ENCODE results near the gene GRXCR2.

The GRXCR2 gene

DNA sequence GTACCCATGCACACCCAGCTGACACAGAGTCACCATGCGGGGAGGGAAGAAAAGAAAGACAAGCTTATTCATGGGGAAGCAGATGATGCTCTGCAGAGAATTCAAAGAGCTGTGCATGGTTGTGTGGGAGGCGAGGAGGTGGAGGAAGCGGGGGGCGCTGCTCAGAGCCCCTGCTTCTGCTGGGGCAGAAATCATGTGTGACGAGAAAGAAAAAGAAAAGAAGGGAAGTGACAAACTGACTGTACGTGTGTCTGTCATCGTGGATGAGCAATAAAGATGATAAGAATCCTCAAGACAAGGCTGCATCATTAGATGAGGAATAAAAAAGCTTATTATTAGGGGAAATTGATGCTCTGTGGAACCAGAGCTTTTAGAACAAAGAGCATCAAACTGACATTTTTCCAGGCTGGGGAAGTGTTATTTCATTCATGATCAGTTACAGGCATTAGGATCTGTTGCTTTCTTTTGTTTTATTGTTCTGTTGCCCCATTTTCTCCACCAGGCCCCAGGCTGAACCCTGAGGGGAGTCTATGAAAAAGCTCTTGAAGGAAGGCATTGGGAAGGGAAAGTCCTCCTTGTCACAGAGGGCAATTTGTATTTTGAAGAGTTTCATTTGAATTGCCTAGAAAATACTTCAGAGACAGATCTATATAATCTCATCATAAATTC is 43.3 kb upstream of the GRXCR2 start:
- DNase-seq (ENCODE audit: extremely low read depth, low read depth), result no peak
- TF ChIP-seq, protein P1, sequence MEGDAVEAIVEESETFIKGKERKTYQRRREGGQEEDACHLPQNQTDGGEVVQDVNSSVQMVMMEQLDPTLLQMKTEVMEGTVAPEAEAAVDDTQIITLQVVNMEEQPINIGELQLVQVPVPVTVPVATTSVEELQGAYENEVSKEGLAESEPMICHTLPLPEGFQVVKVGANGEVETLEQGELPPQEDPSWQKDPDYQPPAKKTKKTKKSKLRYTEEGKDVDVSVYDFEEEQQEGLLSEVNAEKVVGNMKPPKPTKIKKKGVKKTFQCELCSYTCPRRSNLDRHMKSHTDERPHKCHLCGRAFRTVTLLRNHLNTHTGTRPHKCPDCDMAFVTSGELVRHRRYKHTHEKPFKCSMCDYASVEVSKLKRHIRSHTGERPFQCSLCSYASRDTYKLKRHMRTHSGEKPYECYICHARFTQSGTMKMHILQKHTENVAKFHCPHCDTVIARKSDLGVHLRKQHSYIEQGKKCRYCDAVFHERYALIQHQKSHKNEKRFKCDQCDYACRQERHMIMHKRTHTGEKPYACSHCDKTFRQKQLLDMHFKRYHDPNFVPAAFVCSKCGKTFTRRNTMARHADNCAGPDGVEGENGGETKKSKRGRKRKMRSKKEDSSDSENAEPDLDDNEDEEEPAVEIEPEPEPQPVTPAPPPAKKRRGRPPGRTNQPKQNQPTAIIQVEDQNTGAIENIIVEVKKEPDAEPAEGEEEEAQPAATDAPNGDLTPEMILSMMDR (IDR thresholded peaks at IDR 0.05; ENCODE audit: low read depth, low read length), result no peak

DNA sequence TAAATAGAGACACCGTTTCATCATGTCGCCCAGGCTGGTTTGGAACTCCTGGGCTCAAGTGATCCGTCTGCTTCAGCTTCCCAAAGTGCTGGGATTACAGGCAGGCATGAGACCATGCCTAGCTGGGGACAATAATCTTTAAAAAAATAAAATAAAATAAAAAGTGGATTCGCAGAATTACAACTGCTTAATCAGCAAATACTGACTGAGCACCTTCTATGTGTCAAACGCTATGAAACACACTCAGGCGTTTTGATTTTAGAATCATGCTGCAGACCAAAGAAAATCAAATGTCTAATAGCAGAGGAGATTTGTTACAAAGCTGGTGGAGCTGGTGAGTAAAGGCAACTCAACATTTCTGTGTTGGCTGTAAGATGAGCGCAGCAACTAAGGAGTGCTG is 40.9 kb upstream of the GRXCR2 start:
- no peak for DNase-seq (ENCODE audit: extremely low read depth, low read depth)
- TF ChIP-seq, protein P1 (IDR thresholded peaks at IDR 0.05; ENCODE audit: low read depth, low read length), result no peak

DNA sequence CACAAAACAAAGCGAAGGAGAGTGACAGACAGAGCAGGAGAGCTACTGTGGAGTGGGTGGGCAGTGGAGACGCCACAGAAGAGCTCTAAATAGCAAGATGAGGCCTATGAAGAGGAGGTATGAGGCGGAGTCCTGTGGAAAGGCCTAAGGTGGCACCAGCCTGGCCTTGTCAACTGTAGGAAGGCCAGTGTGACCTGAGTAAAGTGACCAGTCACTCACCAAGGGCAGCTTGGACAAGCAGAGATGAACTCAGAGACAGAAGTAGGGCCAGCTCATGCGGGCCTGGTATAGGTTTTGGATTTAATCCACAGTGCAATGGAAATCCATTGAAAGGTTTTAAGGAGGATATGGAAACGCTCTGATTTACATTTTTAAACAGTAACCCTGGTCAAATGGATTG is 39.8 kb upstream of the GRXCR2 start:
- TF ChIP-seq, protein P1 (IDR thresholded peaks at IDR 0.05; ENCODE audit: low read depth, low read length), result no peak
- DNase-seq (ENCODE audit: extremely low read depth, low read depth), result no peak

DNA sequence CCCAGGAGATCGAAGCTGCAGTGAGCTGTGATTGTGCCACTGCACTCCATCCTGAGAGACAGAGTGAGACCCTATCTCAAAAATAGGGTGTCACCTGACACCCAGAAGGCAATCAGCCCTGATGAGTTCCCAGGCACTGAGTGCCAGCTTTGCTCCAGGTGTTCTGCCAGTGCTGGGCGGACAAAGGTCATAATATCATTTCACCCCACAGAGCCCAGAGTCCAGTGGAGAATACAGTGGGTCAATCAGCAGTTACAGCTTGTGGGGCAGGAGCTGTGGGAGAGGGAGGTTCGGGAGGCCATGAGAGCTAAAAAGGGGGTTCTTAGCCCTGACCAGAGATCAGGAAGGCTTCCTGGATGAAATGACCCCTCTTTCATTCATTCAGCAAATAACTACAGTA is 39.2 kb upstream of the GRXCR2 start:
- TF ChIP-seq, protein P1 (IDR thresholded peaks at IDR 0.05; ENCODE audit: low read depth, low read length), result no peak
- no peak for DNase-seq (ENCODE audit: extremely low read depth, low read depth)

DNA sequence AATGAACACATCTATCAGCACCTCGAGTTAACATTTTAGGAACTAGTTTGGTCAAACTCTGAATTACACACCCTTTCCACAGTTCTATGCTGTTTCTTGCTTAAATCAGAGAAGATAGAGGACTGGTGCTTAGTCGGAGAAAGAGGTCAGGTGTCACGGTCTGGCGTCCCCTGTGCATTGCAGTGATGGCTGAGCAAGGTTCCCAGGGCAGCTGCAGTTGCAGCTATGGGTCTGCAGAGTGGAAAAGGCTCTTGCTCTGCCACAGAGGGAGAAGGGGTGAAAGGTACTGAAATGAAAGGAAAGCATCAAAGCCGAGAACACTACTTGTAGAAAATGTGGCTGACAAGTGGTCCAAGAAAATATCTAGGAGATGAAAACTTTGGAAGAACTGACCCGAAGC is 38.4 kb upstream of the GRXCR2 start:
- TF ChIP-seq, protein P1 (IDR thresholded peaks at IDR 0.05; ENCODE audit: low read depth, low read length), result no peak
- no peak for DNase-seq (ENCODE audit: extremely low read depth, low read depth)

DNA sequence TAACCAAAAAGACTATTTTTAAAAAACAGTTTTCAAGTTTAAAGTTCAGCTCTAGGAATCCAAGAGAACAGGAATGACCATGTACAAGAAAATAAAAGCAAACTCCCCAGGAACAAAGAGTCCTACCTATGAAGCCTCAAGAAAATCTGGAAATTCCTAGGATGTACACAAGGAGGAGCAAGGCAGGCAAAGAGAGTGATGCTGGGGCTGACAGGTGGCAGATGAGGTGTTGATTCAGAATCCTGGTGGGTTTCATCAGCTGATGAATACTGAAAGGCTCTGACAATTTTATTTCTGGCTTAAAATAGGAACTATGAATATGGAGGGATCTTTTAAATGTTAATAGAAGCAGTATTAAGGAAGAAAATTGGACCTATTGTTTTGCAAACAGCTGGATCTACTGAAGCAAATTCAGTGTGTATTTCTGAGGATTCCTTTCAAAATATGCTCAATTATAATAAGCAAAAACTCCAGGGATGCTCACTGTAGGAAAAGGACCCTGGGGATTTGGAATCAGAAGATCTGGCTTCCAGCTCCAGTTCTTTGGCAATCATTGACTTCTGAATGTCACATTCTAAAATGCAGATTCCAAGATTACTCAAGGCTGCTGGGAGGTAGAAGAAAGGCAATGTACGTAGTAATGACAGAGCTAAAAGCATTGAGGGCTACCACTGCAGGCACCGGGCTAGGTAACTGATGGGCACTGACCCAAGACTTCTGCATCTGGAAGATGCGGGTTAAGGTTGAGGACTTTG is 35.6 kb upstream of the GRXCR2 start:
- TF ChIP-seq, protein P1 (IDR thresholded peaks at IDR 0.05; ENCODE audit: low read depth, low read length), result peak; percentile 10
- no peak for DNase-seq (ENCODE audit: extremely low read depth, low read depth)

DNA sequence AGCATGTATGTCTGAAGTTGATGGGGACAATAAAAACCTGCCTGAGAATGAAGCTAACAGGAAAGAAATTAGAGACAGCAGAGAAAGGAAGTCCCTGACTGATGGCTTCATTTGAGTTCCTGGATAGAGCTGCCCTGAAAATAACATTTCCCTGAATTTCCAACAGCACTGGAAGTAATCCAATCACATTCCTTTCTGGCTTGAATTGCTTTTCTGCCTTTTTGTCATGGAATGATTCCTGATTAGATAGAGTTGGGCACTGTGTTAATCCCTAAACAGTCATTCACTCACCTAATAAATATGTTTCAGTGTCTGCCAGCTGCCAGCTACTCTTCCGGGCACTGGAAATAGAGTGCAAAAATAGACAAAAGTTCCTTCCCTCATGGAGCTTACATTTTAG is 33.6 kb upstream of the GRXCR2 start:
- TF ChIP-seq, protein P1 (IDR thresholded peaks at IDR 0.05; ENCODE audit: low read depth, low read length), result no peak
- DNase-seq (ENCODE audit: extremely low read depth, low read depth), result no peak
